ENCODE data around the gene SLX4IP.

DNA sequence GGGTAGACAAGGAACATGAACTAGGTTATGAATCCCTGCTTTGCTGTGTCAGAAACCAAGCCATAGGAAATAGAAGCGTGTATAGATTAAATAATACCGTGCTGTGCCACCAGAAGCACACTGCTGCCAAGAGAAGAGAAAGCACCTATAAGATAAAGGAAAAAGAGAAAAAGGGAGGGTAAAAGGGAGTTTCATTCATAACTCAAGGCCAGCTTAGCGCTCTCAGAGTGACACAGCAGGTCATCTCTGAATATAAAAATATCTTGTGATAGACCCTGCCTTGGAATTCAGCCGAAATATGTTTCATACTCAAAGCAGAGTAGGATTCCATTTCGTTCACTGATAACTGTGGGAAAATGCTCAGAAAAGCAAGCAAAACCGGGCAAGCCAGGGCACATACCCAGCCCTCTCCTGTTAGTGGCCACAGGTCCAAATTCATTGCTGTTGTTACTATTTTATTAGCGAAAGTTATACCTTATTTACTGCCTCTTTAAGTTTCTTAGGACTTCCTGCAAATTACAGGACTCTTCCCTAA lies 230.0 kb downstream of the SLX4IP start:
- TF ChIP-seq, protein P1, sequence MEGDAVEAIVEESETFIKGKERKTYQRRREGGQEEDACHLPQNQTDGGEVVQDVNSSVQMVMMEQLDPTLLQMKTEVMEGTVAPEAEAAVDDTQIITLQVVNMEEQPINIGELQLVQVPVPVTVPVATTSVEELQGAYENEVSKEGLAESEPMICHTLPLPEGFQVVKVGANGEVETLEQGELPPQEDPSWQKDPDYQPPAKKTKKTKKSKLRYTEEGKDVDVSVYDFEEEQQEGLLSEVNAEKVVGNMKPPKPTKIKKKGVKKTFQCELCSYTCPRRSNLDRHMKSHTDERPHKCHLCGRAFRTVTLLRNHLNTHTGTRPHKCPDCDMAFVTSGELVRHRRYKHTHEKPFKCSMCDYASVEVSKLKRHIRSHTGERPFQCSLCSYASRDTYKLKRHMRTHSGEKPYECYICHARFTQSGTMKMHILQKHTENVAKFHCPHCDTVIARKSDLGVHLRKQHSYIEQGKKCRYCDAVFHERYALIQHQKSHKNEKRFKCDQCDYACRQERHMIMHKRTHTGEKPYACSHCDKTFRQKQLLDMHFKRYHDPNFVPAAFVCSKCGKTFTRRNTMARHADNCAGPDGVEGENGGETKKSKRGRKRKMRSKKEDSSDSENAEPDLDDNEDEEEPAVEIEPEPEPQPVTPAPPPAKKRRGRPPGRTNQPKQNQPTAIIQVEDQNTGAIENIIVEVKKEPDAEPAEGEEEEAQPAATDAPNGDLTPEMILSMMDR (IDR thresholded peaks at IDR 0.05): no peak
- TF ChIP-seq POLR2A (IDR thresholded peaks at IDR 0.05) (no peak), POLR2AphosphoS5 (IDR thresholded peaks at IDR 0.05) (peak; percentile 18)

Measured in prostate gland (tissue), 2 donors.